Endodermal cell (in vitro differentiated cells): ENCODE results near the gene POLRMT. TPM values are rescaled to one million over a fixed set of nuclear protein-coding genes. Genes with fewer than 3 reads are reported as not detected.
A peak's percentile ranks its signal among the peaks of the same experiment; 100 is the strongest.

ENCODE experiments used
- DNase-seq: peaks from one replicate; pipeline ENCODE4 v3.0.0-alpha.2; 2017
- H3K27ac ChIP-seq: 2 replicates; pipeline ENCODE4 v1.5.1; 2013; ENCODE audit warnings: mild to moderate bottlenecking, low read depth, low read length, moderate library complexity
- H3K27me3 ChIP-seq: 2 replicates; pipeline ENCODE4 v1.6.1; 2013; ENCODE audit warnings: mild to moderate bottlenecking, low read length, moderate library complexity; ENCODE audit not compliant: insufficient read depth, control insufficient read depth, poor library complexity, severe bottlenecking
- H3K36me3 ChIP-seq: 2 replicates; pipeline ENCODE4 v1.7.0; 2013; ENCODE audit warnings: mild to moderate bottlenecking, low read length, moderate library complexity; ENCODE audit not compliant: control insufficient read depth, insufficient read depth
- H3K4me1 ChIP-seq: one replicate; pipeline ENCODE4 v1.7.0; 2013; ENCODE audit warnings: low read length; ENCODE audit not compliant: control insufficient read depth, insufficient read depth
- H3K4me3 ChIP-seq: 2 replicates; pipeline ENCODE4 v1.5.1; 2013; ENCODE audit warnings: mild to moderate bottlenecking, low read length, moderate library complexity
- H3K9ac ChIP-seq: 2 replicates; pipeline ENCODE4 v1.6.1; 2013; ENCODE audit warnings: mild to moderate bottlenecking, low read length, moderate library complexity; ENCODE audit not compliant: poor library complexity, severe bottlenecking; ENCODE audit errors: extremely low read depth
- H3K9me3 ChIP-seq: 2 replicates; pipeline ENCODE4 v1.6.1; 2013; ENCODE audit warnings: mild to moderate bottlenecking, low read length, moderate library complexity; ENCODE audit not compliant: control insufficient read depth
- H3K27ac Mint-ChIP-seq: 2 replicates; pipeline ENCODE4 v1.8.0; 2020; ENCODE audit warnings: mixed read lengths
- H3K27me3 Mint-ChIP-seq: 2 replicates; pipeline ENCODE4 v1.8.0; 2021; ENCODE audit warnings: mild to moderate bottlenecking, mixed read lengths; ENCODE audit not compliant: insufficient read depth
- H3K36me3 Mint-ChIP-seq: 2 replicates; pipeline ENCODE4 v1.8.0; 2020; ENCODE audit warnings: low read depth, mixed read lengths
- H3K4me1 Mint-ChIP-seq: 2 replicates; pipeline ENCODE4 v1.8.0; 2020; ENCODE audit warnings: mixed read lengths
- H3K4me3 Mint-ChIP-seq: 2 replicates; pipeline ENCODE4 v1.8.0; 2020; ENCODE audit warnings: mild to moderate bottlenecking, moderate library complexity, mixed read lengths
- H3K9me3 Mint-ChIP-seq: 2 replicates; pipeline ENCODE4 v1.8.0; 2020; ENCODE audit warnings: mild to moderate bottlenecking, mixed read lengths
- CTCF ChIP-seq: fragments of 200-600 bp; sonication (generic); conservative IDR thresholded peaks from 2 replicates; pipeline ENCODE4 v1.5.0; 2021; ENCODE audit warnings: antibody characterized with exemption, mild to moderate bottlenecking
- WGBS, 2 experiments: methylation state at CpG; one replicate each; pipeline versions ENCODE4 v1.1.5 to v1.1.7; 2013; ENCODE audit warnings: missing lambda C conversion rate in 2 of 2, mixed read lengths in 1 of 2; ENCODE audit not compliant: insufficient coverage in 1 of 2, insufficient read length in 1 of 2; 5-methylcytosine and 5-hydroxymethylcytosine counted together
- total RNA-seq, 2 donors: library from RNA; stranded (reverse); fragmentation: NEBNext Ultra II Directional in 1 of 2; extraction: Animal tissue kit (Norgen Biotek cat#: 25700) in 1 of 2; gene quantifications; 2 replicates in 1 of 2; 3 replicates in 1 of 2; pipeline ENCODE4 v1.2.1, GENCODE V29; 2021

The POLRMT gene
- total RNA-seq, 2 donors from 2014 or later = 76.6 to 86.4 TPM

- H3K27me3 Mint-ChIP-seq = peaks cover 29% of the 10 kb centered on the region
- H3K9me3 Mint-ChIP-seq = no peaks in the 10 kb centered on the region
- H3K4me3 Mint-ChIP-seq = peak within 1 kb of the TSS; percentile 35
- Histone ChIP-seq H3K36me3 (no peaks in the 10 kb centered on the region), H3K4me3 (no peak within 1 kb of the TSS), H3K9me3 (no peaks in the 10 kb centered on the region), H3K9ac (no peak within 1 kb of the TSS), H3K27me3 (peaks cover 16% of the 10 kb centered on the region), H3K4me1 (no peaks in the 10 kb centered on the region), H3K27ac (no peak within 1 kb of the TSS)
- no peaks in the 10 kb centered on the region for H3K36me3 Mint-ChIP-seq
- no peak for TF ChIP-seq CTCF
- H3K27ac Mint-ChIP-seq = no peak within 1 kb of the TSS
- H3K4me1 Mint-ChIP-seq = peaks cover 4% of the 10 kb centered on the region
- WGBS, 2 experiments = 21 to 49% methylated on average over 20 to 63 of the region's 63 CpGs
- DNase-seq = peak; percentile 52
Observed at GRCh38 chr19:676339-677105, 43.2 kb upstream of the POLRMT start, which contains the start of gene FSTL3. TSS of gene FSTL3 (plus strand) at chr19:676392. CDS start at chr19:676424, 32 bp downstream.

GRCh38 chr19:676007-676338 is 42.6 kb upstream of the POLRMT start:
- H3K36me3 Mint-ChIP-seq = no peaks in the 10 kb centered on the region
- H3K9me3 Mint-ChIP-seq = no peaks in the 10 kb centered on the region
- no peak for DNase-seq
- Histone ChIP-seq H3K27me3 (peaks cover 16% of the 10 kb centered on the region), H3K9me3 (no peaks in the 10 kb centered on the region), H3K4me1 (no peaks in the 10 kb centered on the region), H3K9ac (no peak overlapping the region), H3K36me3 (no peaks in the 10 kb centered on the region), H3K4me3 (no peak overlapping the region), H3K27ac (no peak overlapping the region)
- 33 to 59% methylated on average over 2 to 31 of the region's 31 CpGs for WGBS, 2 experiments
- TF ChIP-seq CTCF = no peak
- H3K27ac Mint-ChIP-seq = no peak overlapping the region
- H3K27me3 Mint-ChIP-seq = peaks cover 29% of the 10 kb centered on the region
- H3K4me1 Mint-ChIP-seq = peaks cover 4% of the 10 kb centered on the region
- H3K4me3 Mint-ChIP-seq = peak overlapping the region; percentile 35

- Mint-ChIP-seq H3K27ac (no peak overlapping the region), H3K36me3 (no peaks in the 10 kb centered on the region), H3K9me3 (peaks cover 3% of the 10 kb centered on the region), H3K4me1 (peaks cover 3% of the 10 kb centered on the region), H3K4me3 (no peak overlapping the region), H3K27me3 (peaks cover 29% of the 10 kb centered on the region)
- 89 to 90% methylated on average over 19 to 38 of the region's 38 CpGs for WGBS, 2 experiments
- H3K27me3 ChIP-seq = peaks cover 16% of the 10 kb centered on the region
- TF ChIP-seq CTCF = no peak
- no peaks in the 10 kb centered on the region for H3K9me3 ChIP-seq
- no peak for DNase-seq
- no peaks in the 10 kb centered on the region for H3K36me3 ChIP-seq
- no peak overlapping the region for H3K27ac ChIP-seq
- no peaks in the 10 kb centered on the region for H3K4me1 ChIP-seq
- H3K9ac ChIP-seq = no peak overlapping the region
- H3K4me3 ChIP-seq = no peak overlapping the region
Observed at GRCh38 chr19:674282-675151, 41.2 kb upstream of the POLRMT start.
